ENCODE results near the gene PTPRG. TPM values are rescaled to one million over a fixed set of nuclear protein-coding genes. Genes with fewer than 3 reads are reported as not detected.

Gene PTPRG
- total RNA-seq, 1 donor from 2014 or later: 3.7 TPM

- intact Hi-C loops (cut with micrococcal nuclease): no loop called here
- no peak overlapping the region for H3K27ac Mint-ChIP-seq
- no peaks in the 10 kb centered on the region for H3K27me3 Mint-ChIP-seq (ENCODE audit: insufficient read depth)
- no peak overlapping the region for H3K4me3 Mint-ChIP-seq
- H3K9me3 Mint-ChIP-seq: no peaks in the 10 kb centered on the region
- DNase-seq (ENCODE audit: low spot score): no peak
- no peaks in the 10 kb centered on the region for H3K4me1 Mint-ChIP-seq (ENCODE audit: low read depth)
- no peaks in the 10 kb centered on the region for H3K36me3 Mint-ChIP-seq (ENCODE audit: low read depth)
These were observed 490.1 kb downstream of the PTPRG start for GRCh38 chr3:62051506-62051905.

GRCh38 chr3:62052331-62052730 lies 491.0 kb downstream of the PTPRG start:
- DNase-seq (ENCODE audit: low spot score): no peak
- Mint-ChIP-seq H3K4me3 (no peak overlapping the region), H3K4me1 (ENCODE audit: low read depth) (no peaks in the 10 kb centered on the region), H3K27me3 (ENCODE audit: insufficient read depth) (no peaks in the 10 kb centered on the region), H3K9me3 (no peaks in the 10 kb centered on the region), H3K36me3 (ENCODE audit: low read depth) (no peaks in the 10 kb centered on the region), H3K27ac (no peak overlapping the region)
- intact Hi-C loops (cut with micrococcal nuclease): no loop called here

- H3K9me3 Mint-ChIP-seq: no peaks in the 10 kb centered on the region
- no peak overlapping the region for H3K4me3 Mint-ChIP-seq
- intact Hi-C loops (cut with micrococcal nuclease): no loop called here
- no peaks in the 10 kb centered on the region for H3K36me3 Mint-ChIP-seq (ENCODE audit: low read depth)
- no peak overlapping the region for H3K27ac Mint-ChIP-seq
- no peaks in the 10 kb centered on the region for H3K4me1 Mint-ChIP-seq (ENCODE audit: low read depth)
- no peak for DNase-seq (ENCODE audit: low spot score)
- H3K27me3 Mint-ChIP-seq (ENCODE audit: insufficient read depth): no peaks in the 10 kb centered on the region
These were observed 495.3 kb downstream of the PTPRG start for GRCh38 chr3:62056658-62057057.

- DNase-seq (ENCODE audit: low spot score): no peak
- Mint-ChIP-seq H3K4me1 (ENCODE audit: low read depth) (no peaks in the 10 kb centered on the region), H3K9me3 (no peaks in the 10 kb centered on the region), H3K36me3 (ENCODE audit: low read depth) (no peaks in the 10 kb centered on the region), H3K27me3 (ENCODE audit: insufficient read depth) (no peaks in the 10 kb centered on the region), H3K27ac (no peak overlapping the region), H3K4me3 (no peak overlapping the region)
- intact Hi-C loops (cut with micrococcal nuclease): no loop called here
These were observed 496.1 kb downstream of the PTPRG start for GRCh38 chr3:62057339-62058047.

GRCh38 chr3:62065985-62066693 lies 504.8 kb downstream of the PTPRG start:
- Mint-ChIP-seq H3K4me3 (no peak overlapping the region), H3K4me1 (ENCODE audit: low read depth) (no peaks in the 10 kb centered on the region), H3K36me3 (ENCODE audit: low read depth) (no peaks in the 10 kb centered on the region), H3K27ac (no peak overlapping the region), H3K27me3 (ENCODE audit: insufficient read depth) (no peaks in the 10 kb centered on the region), H3K9me3 (no peaks in the 10 kb centered on the region)
- intact Hi-C loops (cut with micrococcal nuclease): no loop called here
- no peak for DNase-seq (ENCODE audit: low spot score)

- H3K27ac Mint-ChIP-seq: no peak overlapping the region
- no peak for DNase-seq (ENCODE audit: low spot score)
- H3K4me3 Mint-ChIP-seq: no peak overlapping the region
- no peaks in the 10 kb centered on the region for H3K27me3 Mint-ChIP-seq (ENCODE audit: insufficient read depth)
- intact Hi-C loops (cut with micrococcal nuclease): no loop called here
- no peaks in the 10 kb centered on the region for H3K9me3 Mint-ChIP-seq
- no peaks in the 10 kb centered on the region for H3K4me1 Mint-ChIP-seq (ENCODE audit: low read depth)
- H3K36me3 Mint-ChIP-seq (ENCODE audit: low read depth): no peaks in the 10 kb centered on the region
These were observed 507.0 kb downstream of the PTPRG start for GRCh38 chr3:62068337-62068736.

GRCh38 chr3:62070891-62071290 lies 509.5 kb downstream of the PTPRG start:
- Mint-ChIP-seq H3K36me3 (ENCODE audit: low read depth) (no peaks in the 10 kb centered on the region), H3K27ac (no peak overlapping the region), H3K27me3 (ENCODE audit: insufficient read depth) (no peaks in the 10 kb centered on the region), H3K4me3 (no peak overlapping the region), H3K9me3 (no peaks in the 10 kb centered on the region), H3K4me1 (ENCODE audit: low read depth) (no peaks in the 10 kb centered on the region)
- no peak for DNase-seq (ENCODE audit: low spot score)
- intact Hi-C loops (cut with micrococcal nuclease): no loop called here

GRCh38 chr3:62073038-62073437 lies 511.7 kb downstream of the PTPRG start:
- intact Hi-C loops (cut with micrococcal nuclease): no loop called here
- DNase-seq (ENCODE audit: low spot score): no peak
- Mint-ChIP-seq H3K9me3 (no peaks in the 10 kb centered on the region), H3K27ac (no peak overlapping the region), H3K4me1 (ENCODE audit: low read depth) (no peaks in the 10 kb centered on the region), H3K36me3 (ENCODE audit: low read depth) (no peaks in the 10 kb centered on the region), H3K4me3 (no peak overlapping the region), H3K27me3 (ENCODE audit: insufficient read depth) (no peaks in the 10 kb centered on the region)

GRCh38 chr3:62084558-62084957 lies 523.2 kb downstream of the PTPRG start:
- intact Hi-C loops (cut with micrococcal nuclease): no loop called here
- Mint-ChIP-seq H3K9me3 (no peaks in the 10 kb centered on the region), H3K4me3 (no peak overlapping the region), H3K4me1 (ENCODE audit: low read depth) (no peaks in the 10 kb centered on the region), H3K27ac (no peak overlapping the region), H3K27me3 (ENCODE audit: insufficient read depth) (no peaks in the 10 kb centered on the region), H3K36me3 (ENCODE audit: low read depth) (no peaks in the 10 kb centered on the region)
- no peak for DNase-seq (ENCODE audit: low spot score)

GRCh38 chr3:62088472-62089104 lies 527.2 kb downstream of the PTPRG start:
- Mint-ChIP-seq H3K27me3 (ENCODE audit: insufficient read depth) (no peaks in the 10 kb centered on the region), H3K9me3 (no peaks in the 10 kb centered on the region), H3K4me1 (ENCODE audit: low read depth) (no peaks in the 10 kb centered on the region), H3K36me3 (ENCODE audit: low read depth) (no peaks in the 10 kb centered on the region), H3K4me3 (no peak overlapping the region), H3K27ac (no peak overlapping the region)
- intact Hi-C loops (cut with micrococcal nuclease): no loop called here
- DNase-seq (ENCODE audit: low spot score): no peak

- no peaks in the 10 kb centered on the region for H3K36me3 Mint-ChIP-seq (ENCODE audit: low read depth)
These were observed 528.7 kb downstream of the PTPRG start for GRCh38 chr3:62090066-62090465.

GRCh38 chr3:62090519-62090918 lies 529.1 kb downstream of the PTPRG start:
- H3K4me3 Mint-ChIP-seq: no peak overlapping the region
- no peaks in the 10 kb centered on the region for H3K9me3 Mint-ChIP-seq

More at GRCh38 chr3:62090066-62090465, 528.7 kb downstream of the PTPRG start:
- H3K27ac Mint-ChIP-seq: no peak overlapping the region
- no peak for DNase-seq (ENCODE audit: low spot score)
- H3K4me3 Mint-ChIP-seq: no peak overlapping the region
- no peaks in the 10 kb centered on the region for H3K27me3 Mint-ChIP-seq (ENCODE audit: insufficient read depth)
- no peaks in the 10 kb centered on the region for H3K4me1 Mint-ChIP-seq (ENCODE audit: low read depth)
- H3K9me3 Mint-ChIP-seq: no peaks in the 10 kb centered on the region
- intact Hi-C loops (cut with micrococcal nuclease): no loop called here

GRCh38 chr3:62093025-62093424 lies 531.7 kb downstream of the PTPRG start:
- Mint-ChIP-seq H3K9me3 (no peaks in the 10 kb centered on the region), H3K4me1 (ENCODE audit: low read depth) (no peaks in the 10 kb centered on the region), H3K27ac (no peak overlapping the region), H3K36me3 (ENCODE audit: low read depth) (no peaks in the 10 kb centered on the region), H3K4me3 (no peak overlapping the region), H3K27me3 (ENCODE audit: insufficient read depth) (no peaks in the 10 kb centered on the region)
- intact Hi-C loops (cut with micrococcal nuclease): no loop called here
- DNase-seq (ENCODE audit: low spot score): no peak

More at GRCh38 chr3:62090519-62090918, 529.1 kb downstream of the PTPRG start:
- Mint-ChIP-seq H3K36me3 (ENCODE audit: low read depth) (no peaks in the 10 kb centered on the region), H3K4me1 (ENCODE audit: low read depth) (no peaks in the 10 kb centered on the region), H3K27ac (no peak overlapping the region), H3K27me3 (ENCODE audit: insufficient read depth) (no peaks in the 10 kb centered on the region)
- intact Hi-C loops (cut with micrococcal nuclease): no loop called here
- DNase-seq (ENCODE audit: low spot score): no peak

Data from activated T-helper 1 cell treated with anti-CD3 and anti-CD28 coated beads, Interleukin-12 subunit alpha, Interleukin-12 subunit beta, Interleukin-2, Interleukin-4 antibody, amounts not matched to agents 30 ng/mL and 10 ng/mL and 1 ng/mL, durations not matched to agents 14 hours and 24 hours and 36 hours (primary cell).